ENCODE measurements around the gene SIK1.
"Not testable (repeated sequence)": the region's sequence is repeated elsewhere in the genome, so short reads cannot be mapped to it uniquely, and the experiment has no call there.

Gene SIK1

GRCh38 chr21:43396788-43397438 lies 30.0 kb downstream of the SIK1 start:
- not testable (repeated sequence) for DNase-seq (ENCODE audit: low read depth in 2 of 2)

- not testable (repeated sequence) for DNase-seq (ENCODE audit: low read depth in 2 of 2)
Observed at GRCh38 chr21:43383351-43383750, 43.6 kb downstream of the SIK1 start.

GRCh38 chr21:43382902-43383301 lies 44.0 kb downstream of the SIK1 start:
- not testable (repeated sequence) for DNase-seq (ENCODE audit: low read depth in 2 of 2)

GRCh38 chr21:43380852-43381533 lies 45.9 kb downstream of the SIK1 start:
- not testable (repeated sequence) for DNase-seq (ENCODE audit: low read depth in 2 of 2)

- not testable (repeated sequence) for DNase-seq (ENCODE audit: low read depth in 2 of 2)
Observed at GRCh38 chr21:43380337-43380736, 46.6 kb downstream of the SIK1 start.

GRCh38 chr21:43379626-43380122 lies 47.3 kb downstream of the SIK1 start:
- DNase-seq (ENCODE audit: low read depth in 2 of 2), result not testable (repeated sequence)

GRCh38 chr21:43376478-43376882 lies 50.5 kb downstream of the SIK1 start:
- no peak for DNase-seq (ENCODE audit: low read depth in 2 of 2)

GRCh38 chr21:43375837-43376477 lies 51.0 kb downstream of the SIK1 start:
- no peak for DNase-seq (ENCODE audit: low read depth in 2 of 2)

GRCh38 chr21:43375006-43375836 lies 51.7 kb downstream of the SIK1 start:
- no peak for DNase-seq (ENCODE audit: low read depth in 2 of 2)

- DNase-seq (ENCODE audit: low read depth in 2 of 2), result no peak
Observed at GRCh38 chr21:43374228-43374885, 52.6 kb downstream of the SIK1 start.

- DNase-seq (ENCODE audit: low read depth in 2 of 2), result no peak
Observed at GRCh38 chr21:43373362-43374227, 53.3 kb downstream of the SIK1 start.

GRCh38 chr21:43372663-43373361 lies 54.1 kb downstream of the SIK1 start:
- DNase-seq (ENCODE audit: low read depth in 2 of 2), result no peak

GRCh38 chr21:43371786-43372185 lies 55.1 kb downstream of the SIK1 start:
- no peak for DNase-seq (ENCODE audit: low read depth in 2 of 2)

GRCh38 chr21:43370888-43371570 lies 55.9 kb downstream of the SIK1 start:
- DNase-seq (ENCODE audit: low read depth in 2 of 2), result no peak

- DNase-seq (ENCODE audit: low read depth in 2 of 2), result peak; percentile 25 to 31
Observed at GRCh38 chr21:43370091-43370658, 56.8 kb downstream of the SIK1 start.

GRCh38 chr21:43369596-43370090 lies 57.3 kb downstream of the SIK1 start:
- no peak for DNase-seq (ENCODE audit: low read depth in 2 of 2)

- peak; percentile 12 to 13 for DNase-seq (ENCODE audit: low read depth in 2 of 2)
Observed at GRCh38 chr21:43369124-43369523, 57.8 kb downstream of the SIK1 start.

GRCh38 chr21:43368685-43369084 lies 58.2 kb downstream of the SIK1 start:
- DNase-seq (ENCODE audit: low read depth in 2 of 2), result no peak

- DNase-seq (ENCODE audit: low read depth in 2 of 2), result no peak
Observed at GRCh38 chr21:43367859-43368258, 59.1 kb downstream of the SIK1 start.

All from fibroblast of skin of left quadriceps (primary cell).